NCI-H446 treated with DMSO at 0.1 percent for 48 hours (cell line): ENCODE data around the gene CACNA1A.

Experiments used
- DNase-seq: peaks from one replicate; lab custom pipeline; 2025; lab: John Stamatoyannopoulos, UW

Gene CACNA1A

DNA sequence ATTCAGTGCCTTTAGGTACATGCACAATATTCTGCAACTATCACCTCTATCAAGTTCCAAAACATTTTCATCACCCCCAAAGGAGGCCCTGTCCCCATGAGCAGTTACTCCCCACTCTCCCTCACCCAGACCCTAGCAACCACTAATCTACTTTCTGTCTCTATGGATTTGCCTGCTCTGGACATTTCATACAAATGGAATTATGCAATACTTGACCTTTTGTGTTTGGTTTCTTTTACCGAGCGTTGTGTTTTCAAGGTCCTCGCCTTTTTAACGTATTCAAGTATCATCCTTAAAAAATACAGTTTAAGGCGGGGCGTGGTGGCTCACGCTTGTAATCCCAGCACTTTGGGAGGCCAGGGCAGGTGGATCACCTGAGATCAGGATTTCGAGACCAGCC is 196.4 kb downstream of the CACNA1A start:
- DNase-seq = no peak

GRCh38 chr19:13303381-13304129 is 202.7 kb downstream of the CACNA1A start:
- no peak for DNase-seq

- peak; percentile 60 for DNase-seq
Observed at GRCh38 chr19:13302526-13303270, 203.6 kb downstream of the CACNA1A start.

DNA sequence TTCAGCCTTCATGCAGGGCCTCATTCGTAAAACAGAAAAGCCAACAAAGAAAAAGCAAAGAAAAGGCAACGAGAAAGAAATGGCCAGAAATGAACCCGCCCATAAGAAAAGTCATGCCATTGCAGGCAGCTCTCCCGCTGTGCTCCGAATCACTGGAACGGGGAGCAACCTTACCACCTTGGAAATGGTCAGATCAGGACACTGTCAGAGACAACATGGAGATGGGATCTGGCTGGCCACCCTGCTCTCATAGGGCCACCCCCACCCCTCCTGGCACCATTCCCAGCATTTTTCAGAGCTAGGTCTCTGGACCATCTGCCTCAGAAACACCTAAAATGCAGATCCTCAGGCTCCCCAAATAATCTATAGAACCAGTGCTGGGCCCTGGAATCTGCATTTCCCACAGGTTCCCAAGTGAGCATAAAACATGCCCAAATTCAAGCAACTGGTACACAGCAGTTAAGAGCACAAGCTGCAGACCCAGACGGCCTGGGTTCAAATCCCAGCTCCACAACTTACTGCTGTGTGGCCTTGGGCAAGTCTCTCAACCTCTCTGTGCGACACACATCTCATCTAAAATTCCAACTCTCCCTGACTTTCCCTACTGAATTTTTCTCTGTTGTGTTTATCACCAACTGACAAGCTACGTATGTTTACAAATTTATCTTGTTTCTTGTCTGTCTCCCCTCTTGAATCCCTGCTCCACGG is 204.5 kb downstream of the CACNA1A start:
- DNase-seq = peak; percentile 15

GRCh38 chr19:13300421-13301030 is 205.8 kb downstream of the CACNA1A start:
- DNase-seq = no peak

DNA sequence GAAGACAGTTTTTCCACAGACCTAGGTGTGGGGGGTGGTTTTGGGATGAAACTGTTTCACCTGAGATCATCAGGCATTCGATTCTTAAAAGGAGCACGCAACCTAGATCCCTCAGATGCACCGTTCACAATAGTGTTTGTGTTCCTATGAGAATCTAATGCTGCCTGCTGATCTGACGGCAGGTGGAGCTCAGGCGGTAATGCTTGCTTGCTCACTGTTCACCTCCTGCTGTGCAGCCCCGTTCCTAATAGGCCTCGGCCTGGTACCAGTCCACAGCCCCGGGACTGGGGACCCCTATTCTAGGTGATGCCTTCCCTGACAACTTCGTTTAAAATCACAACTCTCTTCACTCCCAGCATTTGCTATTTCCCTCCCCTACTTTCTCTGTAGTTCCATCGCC is 206.4 kb downstream of the CACNA1A start:
- DNase-seq = no peak

GRCh38 chr19:13298565-13299481 is 207.5 kb downstream of the CACNA1A start:
- no peak for DNase-seq

DNA sequence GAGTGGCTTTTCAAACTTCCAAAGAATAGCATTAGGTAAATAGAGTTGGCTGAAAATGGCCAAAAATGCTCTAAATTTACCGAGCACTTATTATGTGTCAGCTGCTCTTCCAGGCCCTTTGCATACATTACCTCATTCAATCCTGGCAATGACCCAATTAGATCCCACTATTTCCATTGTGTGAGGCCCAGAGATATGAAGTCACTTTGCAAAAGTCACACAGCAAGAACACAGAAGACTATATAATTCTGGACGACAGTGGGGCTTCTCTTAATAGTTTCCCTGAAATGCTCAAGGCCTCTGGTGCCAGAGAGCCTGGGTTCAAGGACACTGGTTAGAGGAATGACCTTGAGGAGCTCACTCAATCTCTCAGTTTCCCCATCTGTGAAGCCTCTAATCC is 209.3 kb downstream of the CACNA1A start:
- no peak for DNase-seq

DNA sequence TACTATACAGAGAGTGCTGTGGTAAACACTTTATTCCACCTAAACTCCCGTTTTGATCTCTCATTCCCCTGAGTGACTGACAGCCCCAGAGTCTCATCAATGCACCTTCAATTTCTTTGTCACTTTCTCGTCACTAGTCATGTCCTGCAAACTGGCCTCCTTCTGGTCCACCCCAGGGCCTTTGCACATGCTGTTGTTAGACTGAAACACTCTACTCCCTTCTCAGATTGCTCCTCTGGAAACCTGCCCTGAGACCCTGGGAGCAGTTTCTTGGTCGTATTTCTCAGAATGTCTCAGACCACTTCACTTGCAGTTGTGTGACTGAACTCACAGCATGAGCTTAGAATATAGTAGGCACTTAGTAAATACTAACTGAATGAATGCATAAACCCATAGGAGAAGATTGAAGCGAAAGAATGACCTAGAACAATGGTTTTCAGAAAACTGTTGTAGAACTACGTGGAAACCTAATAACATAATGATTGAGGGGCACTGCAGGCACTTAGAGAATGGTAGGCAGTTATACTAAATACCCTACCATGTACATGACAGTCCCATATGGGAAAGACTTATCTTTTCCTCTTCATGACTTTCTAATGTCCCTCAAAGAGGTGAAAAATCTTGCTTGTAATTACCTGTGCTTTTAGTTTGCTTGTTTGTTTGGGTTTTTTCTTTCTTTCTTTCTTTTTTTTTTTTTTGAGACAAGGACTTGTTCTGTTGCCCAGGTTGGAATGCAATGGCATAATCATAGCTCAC is 211.3 kb downstream of the CACNA1A start:
- DNase-seq = no peak

GRCh38 chr19:13291913-13292312 is 214.4 kb downstream of the CACNA1A start:
- no peak for DNase-seq

GRCh38 chr19:13290741-13291140 is 215.5 kb downstream of the CACNA1A start:
- no peak for DNase-seq

GRCh38 chr19:13289295-13289694 is 217.0 kb downstream of the CACNA1A start:
- no peak for DNase-seq

- no peak for DNase-seq
Observed at GRCh38 chr19:13286195-13286985, 219.9 kb downstream of the CACNA1A start.

GRCh38 chr19:13284929-13285928 is 221.1 kb downstream of the CACNA1A start:
- no peak for DNase-seq

- DNase-seq = no peak
Observed at GRCh38 chr19:13283871-13284270, 222.4 kb downstream of the CACNA1A start.

DNA sequence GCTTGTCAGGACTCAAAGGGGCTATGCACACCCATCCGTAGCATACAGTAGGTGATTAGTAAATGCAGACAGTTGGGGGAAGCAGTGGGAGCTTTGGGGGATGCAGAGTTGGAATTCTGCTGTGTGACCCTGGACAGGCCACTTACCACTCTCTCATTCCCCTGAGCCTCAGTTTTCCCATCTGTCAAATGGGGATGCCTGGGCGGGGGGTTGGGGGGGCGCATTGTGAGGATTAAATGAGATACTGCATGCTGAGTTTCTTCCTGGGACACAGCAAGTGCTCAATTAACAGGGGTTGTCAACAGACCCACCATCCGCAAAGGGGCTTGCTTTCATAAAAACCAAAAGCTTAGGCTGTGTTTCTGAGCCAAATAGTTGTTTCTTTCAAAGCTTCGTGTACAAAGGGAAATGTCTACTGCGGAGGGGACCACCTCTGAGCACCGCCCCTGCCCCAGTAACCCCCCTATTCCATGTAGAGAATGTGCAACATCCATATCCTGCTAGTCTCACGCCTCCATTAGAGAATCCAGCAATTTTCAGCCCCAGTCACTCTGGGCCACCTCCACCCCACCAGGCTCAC is 223.7 kb downstream of the CACNA1A start:
- no peak for DNase-seq

GRCh38 chr19:13281567-13282291 is 224.6 kb downstream of the CACNA1A start:
- DNase-seq = no peak
